GM19455 (cell line): Measurements from ENCODE around the gene PDZK1.
"Not testable (repeated sequence)": the region's sequence is repeated elsewhere in the genome, so short reads cannot be mapped to it uniquely, and the experiment has no call there.

ENCODE experiments used
- ATAC-seq: cut with Tn5 transposase; IDR thresholded peaks from one replicate; pipeline ENCODE4 v1.9.1; 2021; ENCODE audit not compliant: unreplicated experiment

Gene PDZK1

DNA sequence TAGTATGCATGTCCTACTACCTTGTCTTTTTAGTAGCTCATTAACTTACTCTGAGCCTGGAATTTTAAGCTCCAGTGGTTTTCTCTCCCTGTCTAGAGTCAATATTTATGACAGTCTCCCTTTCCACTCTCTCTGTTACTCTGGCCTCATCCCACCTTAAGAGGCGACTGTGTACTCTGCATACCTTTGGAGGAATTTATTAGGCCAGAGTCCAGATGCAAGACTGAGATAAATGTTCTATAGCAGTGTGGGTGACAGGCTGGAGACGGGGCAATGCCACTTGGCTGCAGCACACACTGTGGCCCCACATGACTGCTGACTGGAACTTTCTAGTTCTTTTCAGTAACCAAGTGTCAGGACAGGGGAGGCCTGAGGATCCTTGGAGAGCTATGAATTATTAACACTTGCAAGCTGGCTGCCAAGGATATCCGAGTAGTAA lies 4.1 kb upstream of the PDZK1 start:
- no peak for ATAC-seq

DNA sequence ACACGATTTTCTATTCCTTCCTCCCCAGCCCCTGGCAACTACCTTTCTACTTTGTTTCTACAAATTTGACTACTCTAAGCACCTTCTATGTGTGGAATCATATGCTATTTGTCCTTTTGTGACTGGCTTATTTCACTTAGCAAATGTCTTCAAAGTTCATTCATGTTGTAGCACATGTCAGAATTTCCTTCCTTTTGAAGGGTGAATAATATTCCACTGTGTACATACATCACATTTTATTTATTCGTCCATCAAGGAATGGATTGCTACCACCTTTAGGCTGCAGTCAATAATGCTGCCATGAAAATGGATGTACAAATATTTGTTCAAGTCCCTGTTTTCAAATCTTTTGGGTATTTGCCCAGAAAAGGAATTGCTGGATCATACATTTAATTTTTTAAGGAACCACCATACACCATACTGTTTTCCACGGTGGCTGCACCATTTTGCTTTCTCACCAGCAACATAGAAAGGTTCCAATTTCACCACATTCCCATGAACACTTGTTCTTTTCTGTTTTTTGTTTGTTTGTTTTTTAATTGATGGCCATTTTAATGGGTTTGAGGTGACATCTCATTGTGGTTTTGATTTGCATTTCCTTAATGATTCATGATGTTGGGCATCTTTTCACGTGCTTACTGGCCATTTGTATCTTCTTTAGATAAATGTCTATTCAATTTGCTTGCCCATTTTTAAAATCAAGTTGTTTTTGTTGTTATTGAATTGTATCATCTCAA lies 3.3 kb upstream of the PDZK1 start:
- no peak for ATAC-seq

DNA sequence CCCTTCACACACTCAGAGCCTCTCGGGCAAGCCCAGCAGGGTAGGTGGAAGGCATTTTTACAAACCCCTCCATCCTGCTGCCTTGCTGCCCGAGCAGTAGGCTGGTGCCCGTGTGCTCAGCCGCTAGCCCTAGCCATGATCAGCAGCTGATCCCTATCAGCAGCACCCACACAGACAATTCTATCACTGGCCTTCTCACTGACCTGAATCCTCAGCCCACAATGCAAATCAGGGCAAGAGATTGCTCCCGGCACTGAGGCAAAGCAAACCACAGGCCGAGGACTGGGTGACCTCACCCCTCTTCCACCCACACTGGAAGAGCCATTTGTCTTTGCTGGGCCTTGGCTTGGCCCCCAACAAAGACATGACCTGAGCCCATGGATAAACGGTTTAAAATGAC lies 895 bp upstream of the PDZK1 start:
- no peak for ATAC-seq

- no peak for ATAC-seq
Measured at GRCh38 chr1:145706086-145706664, 993 bp downstream of the PDZK1 start.

DNA sequence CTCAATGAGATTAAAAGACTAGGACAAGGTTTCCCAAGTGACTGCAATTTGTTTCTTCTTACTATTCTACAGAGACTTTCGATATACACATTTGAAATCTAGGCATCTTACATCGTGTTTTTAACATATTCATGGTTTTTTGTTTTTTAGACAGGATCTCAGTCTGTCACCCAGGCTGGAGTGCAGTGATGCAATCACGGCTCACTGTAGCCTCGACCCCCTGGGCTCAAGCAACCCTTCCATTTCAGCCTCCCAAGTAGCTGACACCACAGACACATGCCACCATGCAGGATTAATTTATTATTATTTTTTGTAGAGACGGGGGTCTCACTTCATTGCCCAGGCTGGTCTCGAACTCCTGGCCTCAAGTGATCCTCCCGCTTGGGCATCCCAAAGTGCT lies 1.5 kb downstream of the PDZK1 start:
- no peak for ATAC-seq

GRCh38 chr1:145702826-145703225 lies 4.3 kb downstream of the PDZK1 start:
- ATAC-seq = no peak

GRCh38 chr1:145702052-145702451 lies 5.1 kb downstream of the PDZK1 start:
- ATAC-seq = no peak

- no peak for ATAC-seq
Measured at GRCh38 chr1:145701306-145701862, 5.8 kb downstream of the PDZK1 start.

DNA sequence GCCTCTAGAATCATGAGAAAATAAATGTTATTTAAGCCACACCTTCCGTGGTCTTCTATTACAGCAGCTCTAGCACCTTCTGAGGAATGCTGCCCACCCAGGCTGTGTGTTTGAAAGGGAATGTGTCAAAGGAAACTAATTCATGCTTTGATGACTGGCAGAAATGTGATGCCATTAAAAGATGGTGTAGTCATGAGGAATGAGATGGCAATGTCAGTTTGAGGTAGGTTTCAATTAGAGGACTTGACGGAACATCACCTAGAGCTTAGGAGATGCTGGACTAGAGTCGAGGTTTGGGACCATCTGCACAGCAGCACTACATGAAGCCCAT lies 10.6 kb downstream of the PDZK1 start:
- no peak for ATAC-seq

DNA sequence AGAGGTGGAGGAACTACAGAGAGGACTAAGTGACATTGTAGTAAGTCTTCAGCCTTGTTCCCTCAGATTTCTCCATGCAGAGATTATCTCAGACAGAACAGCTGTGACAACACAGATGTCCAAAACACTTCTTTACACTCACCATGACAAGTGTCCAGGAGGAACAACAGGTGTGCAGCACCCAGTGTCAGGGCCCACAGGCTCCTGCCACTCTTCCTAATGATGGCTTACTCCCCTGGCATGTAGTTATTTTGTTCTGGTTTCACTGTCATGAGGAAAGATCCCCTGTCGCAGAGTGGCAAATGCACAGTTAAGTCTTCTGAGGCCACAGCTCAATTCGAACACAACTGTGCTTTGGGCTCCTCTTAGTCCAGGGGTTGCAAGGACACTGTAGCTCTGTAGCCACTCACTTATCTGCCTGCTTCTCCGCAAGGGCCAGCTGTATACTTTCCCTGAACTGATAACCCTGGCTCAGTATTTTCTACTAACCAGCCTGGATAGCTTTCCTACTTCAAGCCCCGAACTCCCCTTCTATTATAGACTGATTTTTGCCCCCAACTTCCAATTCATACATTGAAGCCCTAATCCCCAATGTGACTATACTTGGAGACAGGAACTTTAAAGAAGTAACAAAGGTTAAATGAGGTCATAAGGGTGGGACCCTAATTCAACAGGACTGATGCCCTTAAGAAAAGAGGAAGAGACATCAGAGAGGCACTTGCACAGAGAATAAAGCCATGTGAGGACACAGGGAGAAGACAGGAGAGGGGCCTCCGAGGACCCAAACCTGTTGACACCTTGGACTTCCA lies 11.1 kb downstream of the PDZK1 start:
- no peak for ATAC-seq

DNA sequence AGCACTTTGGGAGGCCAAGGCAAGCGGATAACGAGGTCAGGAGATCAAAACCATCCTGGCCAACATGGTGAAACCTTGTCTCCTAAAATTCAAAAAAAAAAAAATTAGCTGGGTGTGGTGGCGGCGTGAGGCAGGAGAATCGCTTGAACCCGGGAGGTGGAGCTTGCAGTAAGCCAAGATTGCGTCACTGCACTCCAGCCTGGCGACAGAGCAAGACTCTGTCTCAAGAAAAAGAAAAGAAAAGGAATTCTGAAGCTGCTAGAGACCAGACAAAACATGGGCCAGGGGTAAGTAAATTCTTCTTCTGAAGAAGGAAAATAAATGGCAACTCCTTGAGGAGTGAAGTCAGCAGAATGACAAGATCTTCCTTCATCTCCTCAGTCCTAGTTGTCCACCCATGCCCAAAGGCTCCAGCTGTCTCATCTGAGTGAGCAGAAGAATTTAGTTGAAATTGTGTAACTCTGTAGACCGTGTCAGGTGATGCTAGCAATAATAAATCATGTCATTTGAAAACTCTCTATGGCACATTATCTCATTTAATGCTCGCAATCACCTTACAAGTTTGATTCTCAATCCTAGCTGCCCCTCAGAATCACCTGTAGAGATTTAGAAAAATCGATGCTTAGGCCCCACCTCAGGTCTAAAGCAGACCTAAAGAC lies 14.3 kb downstream of the PDZK1 start:
- ATAC-seq = no peak

- ATAC-seq = no peak
Measured at GRCh38 chr1:145690587-145691558, 16.3 kb downstream of the PDZK1 start.

DNA sequence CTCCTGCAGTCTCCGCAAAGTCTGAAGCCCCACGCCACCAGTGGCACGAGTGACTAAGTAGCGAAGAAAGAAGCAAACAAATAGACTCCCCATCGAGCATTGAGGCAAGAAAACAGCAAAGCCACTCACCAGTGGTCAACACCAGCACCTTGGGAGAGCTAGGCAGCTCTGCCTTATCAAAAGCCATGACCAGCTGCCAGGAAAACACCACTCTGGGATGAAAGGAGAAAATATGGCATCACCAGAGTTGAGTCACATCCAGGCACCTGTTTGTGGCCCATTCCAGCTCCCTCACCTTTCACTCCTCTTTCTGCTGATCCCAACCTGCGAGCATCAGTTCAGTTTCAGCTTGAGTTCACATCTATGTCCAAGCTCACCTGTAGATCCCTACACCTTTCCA lies 17.2 kb downstream of the PDZK1 start:
- no peak for ATAC-seq

- no peak for ATAC-seq
Measured at GRCh38 chr1:145688924-145689323, 18.2 kb downstream of the PDZK1 start.

DNA sequence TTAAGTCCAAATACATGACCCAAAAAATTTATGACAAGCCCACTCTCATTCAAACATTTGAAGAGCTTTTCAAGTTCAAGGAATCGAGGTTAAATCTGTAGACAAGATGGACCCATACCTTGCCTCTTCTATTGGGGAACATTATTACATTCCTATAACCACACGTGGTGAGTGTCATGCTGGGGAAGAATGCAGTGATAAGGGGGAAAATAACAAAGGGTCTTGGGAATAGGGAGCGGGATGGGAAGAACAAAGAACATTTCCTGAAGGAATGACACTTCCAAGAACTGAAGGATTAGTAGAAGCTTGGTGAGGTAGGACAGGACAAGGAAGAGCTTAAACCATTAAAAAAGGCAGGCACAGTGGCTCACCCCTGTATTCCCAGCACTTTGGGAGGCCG lies 18.8 kb downstream of the PDZK1 start:
- ATAC-seq = no peak

GRCh38 chr1:145686078-145686477 lies 21.1 kb downstream of the PDZK1 start:
- ATAC-seq = not testable (repeated sequence)

DNA sequence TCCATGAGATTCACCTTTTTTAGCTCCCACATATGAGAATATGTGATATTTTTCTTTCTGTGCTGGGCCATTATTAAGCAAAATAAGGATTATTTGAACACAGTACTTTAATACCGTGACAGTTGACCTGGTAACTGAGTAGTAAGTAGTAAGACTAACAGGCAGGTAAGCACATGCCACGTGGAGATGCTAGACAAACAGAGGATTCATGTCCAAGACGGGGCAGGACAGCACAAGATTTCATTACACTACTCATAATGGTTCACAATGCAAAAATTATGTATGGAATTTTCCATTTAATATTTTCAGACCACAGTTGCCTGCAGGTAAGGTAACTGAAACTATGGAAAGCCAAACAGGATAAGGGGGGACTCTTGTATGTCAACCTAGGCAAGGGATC lies 22.3 kb downstream of the PDZK1 start:
- not testable (repeated sequence) for ATAC-seq

GRCh38 chr1:145673217-145673616 lies 34.0 kb downstream of the PDZK1 start:
- not testable (repeated sequence) for ATAC-seq

- not testable (repeated sequence) for ATAC-seq
Measured at GRCh38 chr1:145670995-145671745, 36.0 kb downstream of the PDZK1 start.
